H1 (cell line): ENCODE results near the gene MYO7B. TPM values are rescaled to one million over a fixed set of nuclear protein-coding genes. Genes with fewer than 3 reads are reported as not detected.
A peak's percentile ranks its signal among the peaks of the same experiment; 100 is the strongest.

Experiments
- CTCF ChIA-PET: fragments of 300-600 bp; sonication (Branson Sonifier 250); formaldehyde crosslinking; loops from one replicate; lab custom pipeline; 2021; ENCODE audit not compliant: partially characterized antibody; lab: Charles Lee
- POLR2A ChIA-PET: fragments of 300-600 bp; sonication (Branson Sonifier 250); formaldehyde crosslinking; loops from one replicate; lab custom pipeline; 2021; ENCODE audit warnings: inconsistent platforms; ENCODE audit not compliant: partially characterized antibody; lab: Charles Lee
- DNase-seq, 2 experiments: peaks; one replicate each; pipeline versions ENCODE4 v3.0.0 to v3.0.0-alpha.2; 2010 to 2022; ENCODE audit warnings: low spot score in 2 of 2, low read depth in 1 of 2, mixed read lengths in 1 of 2
- FAIRE-seq: peaks from 2 replicates; lab custom pipeline; 2011; peaks lifted over from hg19 to GRCh38; lab: Jason Lieb, UNC
- H2AFZ ChIP-seq: 2 replicates; pipeline ENCODE4 v1.8.1; 2012; ENCODE audit warnings: low read length, inconsistent platforms
- H2AK5ac ChIP-seq: 2 replicates; pipeline ENCODE4 v1.6.1; 2013; ENCODE audit warnings: low read depth, low read length
- H2BK120ac ChIP-seq: replicated peaks from 2 replicates; pipeline ENCODE3; 2013; ENCODE audit warnings: low read depth, low read length, inconsistent platforms
- H2BK12ac ChIP-seq: 2 replicates; pipeline ENCODE4 v1.6.1; 2013; ENCODE audit warnings: low read depth, low read length
- H2BK15ac ChIP-seq: 2 replicates; pipeline ENCODE4 v1.6.1; 2013; ENCODE audit warnings: low read length
- H2BK20ac ChIP-seq: 2 replicates; pipeline ENCODE4 v1.6.1; 2013; ENCODE audit warnings: low read length
- H2BK5ac ChIP-seq: 2 replicates; pipeline ENCODE4 v1.6.1; 2013; ENCODE audit warnings: low read depth, low read length
- H3K14ac ChIP-seq: 2 replicates; pipeline ENCODE4 v1.6.1; 2013; ENCODE audit warnings: inconsistent platforms; ENCODE audit not compliant: insufficient read length
- H3K18ac ChIP-seq: 2 replicates; pipeline ENCODE4 v1.6.1; 2013; ENCODE audit warnings: low read length; ENCODE audit errors: extremely low read depth
- H3K23ac ChIP-seq: 2 replicates; pipeline ENCODE4 v1.6.1; 2013; ENCODE audit warnings: inconsistent platforms; ENCODE audit not compliant: insufficient read length
- H3K23me2 ChIP-seq: 2 replicates; pipeline ENCODE4 v1.6.1; 2013; ENCODE audit warnings: low read depth, low read length
- H3K27ac ChIP-seq: 2 replicates; pipeline ENCODE4 v1.6.1; 2011; ENCODE audit warnings: low read depth, low read length, inconsistent platforms
- H3K27me3 ChIP-seq, 4 experiments: replicated peaks in 1 of 4; 1 replicate in 1 of 4; 2 replicates in 3 of 4; pipeline versions ENCODE4 v1.6.1 to v1.8.1; 2011 to 2013; ENCODE audit warnings: low read length in 3 of 4, mild to moderate bottlenecking in 3 of 4, inconsistent platforms in 2 of 4, mixed read lengths in 2 of 4, moderate library complexity in 1 of 4; ENCODE audit not compliant: control insufficient read depth in 3 of 4, insufficient read depth in 3 of 4; ENCODE audit errors: extremely low read depth in 1 of 4
- H3K36me3 ChIP-seq, 4 experiments: 2 replicates each; pipeline versions ENCODE4 v1.6.1 to v1.8.1; 2011 to 2013; ENCODE audit warnings: mild to moderate bottlenecking in 4 of 4, low read length in 3 of 4, moderate library complexity in 2 of 4, control low read depth in 1 of 4, inconsistent platforms in 1 of 4; ENCODE audit not compliant: insufficient read depth in 4 of 4, control insufficient read depth in 2 of 4
- H3K4ac ChIP-seq: replicated peaks from 2 replicates; pipeline ENCODE3; 2013; ENCODE audit warnings: low read length, low read depth, mixed read lengths, inconsistent platforms; ENCODE audit not compliant: insufficient read length
- H3K4me1 ChIP-seq, 4 experiments: replicated peaks in 1 of 4; 1 replicate in 1 of 4; 2 replicates in 3 of 4; pipeline versions ENCODE4 v1.6.1 to v1.8.1; 2011 to 2013; ENCODE audit warnings: low read length in 3 of 4, inconsistent platforms in 2 of 4, mixed read lengths in 1 of 4; ENCODE audit not compliant: insufficient read depth in 4 of 4, control insufficient read depth in 3 of 4
- H3K4me2 ChIP-seq, 2 experiments: 2 replicates each; pipeline versions ENCODE4 v1.6.1 to v1.8.1; 2011 to 2013; ENCODE audit warnings: low read depth in 2 of 2, low read length in 2 of 2, control low read depth in 1 of 2, inconsistent platforms in 1 of 2, mild to moderate bottlenecking in 1 of 2; ENCODE audit not compliant: insufficient read depth in 1 of 2
- H3K4me3 ChIP-seq, 4 experiments: fragments of 200-600, 300-600 bp in 1 of 4; sonication (generic), shearing (Covaris generic), sonication (Bioruptor Twin) in 1 of 4; 2 replicates each; pipeline versions ENCODE4 v1.5.1 to v1.8.1; 2011 to 2016; ENCODE audit warnings: low read length in 4 of 4, low read depth in 3 of 4, control low read depth in 2 of 4, inconsistent platforms in 2 of 4, mild to moderate bottlenecking in 2 of 4, mixed read lengths in 1 of 4, moderate library complexity in 1 of 4; ENCODE audit not compliant: insufficient read depth in 2 of 4; ENCODE audit errors: extremely low read depth in 1 of 4
- H3K56ac ChIP-seq: replicated peaks from 2 replicates; pipeline ENCODE3; 2013; ENCODE audit warnings: low read depth, mild to moderate bottlenecking, mixed read lengths, low read length, inconsistent platforms; ENCODE audit not compliant: insufficient read length
- H3K79me1 ChIP-seq: 2 replicates; pipeline ENCODE4 v1.6.1; 2013; ENCODE audit warnings: low read depth, low read length, control low read depth
- H3K79me2 ChIP-seq, 2 experiments: 2 replicates each; pipeline versions ENCODE4 v1.6.1 to v1.8.1; 2012 to 2013; ENCODE audit warnings: low read length in 2 of 2, mild to moderate bottlenecking in 2 of 2, inconsistent platforms in 1 of 2; ENCODE audit not compliant: insufficient read depth in 2 of 2, control insufficient read depth in 1 of 2
- H3K9ac ChIP-seq, 4 experiments: replicated peaks in 1 of 4; 1 replicate in 1 of 4; 2 replicates in 3 of 4; pipeline versions ENCODE4 v1.6.1 to v1.8.1; 2011 to 2013; ENCODE audit warnings: low read depth in 3 of 4, low read length in 3 of 4, control low read depth in 2 of 4, mild to moderate bottlenecking in 2 of 4, moderate library complexity in 2 of 4, inconsistent platforms in 1 of 4; ENCODE audit errors: extremely low read depth in 1 of 4
- H3K9me3 ChIP-seq, 2 experiments: 2 replicates each; pipeline versions ENCODE4 v1.6.1 to v1.8.1; 2012 to 2013; ENCODE audit warnings: mild to moderate bottlenecking in 2 of 2, moderate library complexity in 2 of 2, control low read depth in 1 of 2, inconsistent platforms in 1 of 2, low read depth in 1 of 2, low read length in 1 of 2, mixed read lengths in 1 of 2; ENCODE audit not compliant: insufficient read depth in 2 of 2
- H4K20me1 ChIP-seq, 2 experiments: replicated peaks in 1 of 2; 2 replicates each; pipeline versions ENCODE3 to v1.8.1; 2011 to 2013; ENCODE audit warnings: inconsistent platforms in 2 of 2, low read length in 2 of 2, mild to moderate bottlenecking in 1 of 2; ENCODE audit not compliant: insufficient read depth in 2 of 2, control insufficient read depth in 1 of 2
- H4K5ac ChIP-seq: 2 replicates; pipeline ENCODE4 v1.6.1; 2013; ENCODE audit warnings: low read length, low read depth, mixed read lengths, inconsistent platforms; ENCODE audit not compliant: insufficient read length
- H4K8ac ChIP-seq: 2 replicates; pipeline ENCODE4 v1.8.0; 2013; ENCODE audit warnings: mild to moderate bottlenecking, moderate library complexity, low read length, inconsistent platforms; ENCODE audit not compliant: insufficient read depth; ENCODE audit errors: extremely low read depth
- H4K91ac ChIP-seq: replicated peaks from 2 replicates; pipeline ENCODE3; 2013; ENCODE audit warnings: low read length, mixed read lengths, inconsistent platforms; ENCODE audit not compliant: insufficient read length
- GABPA ChIP-seq: IDR thresholded peaks from 2 replicates; pipeline ENCODE4 v1.6.1; 2011; ENCODE audit warnings: mild to moderate bottlenecking, low read length, moderate library complexity, borderline replicate concordance; ENCODE audit not compliant: insufficient read depth
- GTF2F1 ChIP-seq: IDR thresholded peaks from 2 replicates; pipeline ENCODE4 v1.6.1; 2012; ENCODE audit warnings: low read depth, low read length, improper control_type of control experiment, borderline replicate concordance
- HDAC2 ChIP-seq, 2 experiments: fragments of 300-600 bp in 1 of 2; sonication (generic) in 1 of 2; IDR thresholded peaks; 2 replicates each; pipeline ENCODE4 v1.6.1; 2011 to 2012; ENCODE audit warnings: low read depth in 2 of 2, low read length in 2 of 2, mild to moderate bottlenecking in 2 of 2, moderate library complexity in 2 of 2, borderline replicate concordance in 1 of 2, inconsistent platforms in 1 of 2
- JUND ChIP-seq: IDR thresholded peaks from 2 replicates; pipeline ENCODE4 v1.6.1; 2011; ENCODE audit warnings: mild to moderate bottlenecking, improper control_type of control experiment, low read length
- SRF ChIP-seq: IDR thresholded peaks from 2 replicates; pipeline ENCODE4 v1.6.1; 2011; ENCODE audit warnings: mild to moderate bottlenecking, low read depth, low read length, moderate library complexity
- TCF12 ChIP-seq: IDR thresholded peaks from 2 replicates; pipeline ENCODE4 v1.6.1; 2011; ENCODE audit warnings: low read depth, mild to moderate bottlenecking, low read length
- WGBS, 2 experiments: shearing (Covaris generic) in 1 of 2; methylation state at CpG; one replicate each; pipeline versions ENCODE4 v1.1.6 to v1.1.7; 2013 to 2015; ENCODE audit warnings: low lambda C conversion rate in 2 of 2, mixed read lengths in 2 of 2, inconsistent platforms in 1 of 2, low coverage in 1 of 2, missing lambda C conversion rate in 1 of 2; ENCODE audit not compliant: insufficient replicate concordance in 2 of 2, insufficient coverage in 1 of 2, insufficient read length in 1 of 2; ENCODE audit errors: extremely low coverage in 1 of 2, missing lambda C conversion rate in 1 of 2; 5-methylcytosine and 5-hydroxymethylcytosine counted together
- polyA plus RNA-seq, 7 experiments: library from polyadenylated mRNA; depleted of rRNA in 3 of 7; stranded (reverse) in 5 of 7; unstranded in 2 of 7; fragments of >200 nt in 5 of 7; fragments of 200-250 nt in 2 of 7; gene quantifications; 1 replicate in 5 of 7; 2 replicates in 1 of 7; 4 replicates in 1 of 7; pipeline versions ENCODE4 v1.2.1 to v1.2.3, GENCODE V29; 2011 to 2013; ENCODE audit warnings: missing spikeins in 2 of 7, mixed read lengths in 2 of 7
- total RNA-seq: library from RNA; stranded (reverse); fragmentation: NEBNext Ultra II Directional; extraction: Animal tissue kit (Norgen Biotek cat#: 25700); gene quantifications from 2 replicates; pipeline ENCODE4 v1.2.1, GENCODE V29; 2021
- TF ChIP-seq, protein P1 (sequence below), 3 experiments: IDR thresholded peaks; 1 replicate in 2 of 3; 2 replicates in 1 of 3; pipeline versions ENCODE4 v1.5.1 to v1.6.1; 2011; ENCODE audit warnings: low read length in 3 of 3, mild to moderate bottlenecking in 3 of 3, inconsistent platforms in 2 of 3, low read depth in 1 of 3, moderate library complexity in 1 of 3; ENCODE audit not compliant: insufficient read depth in 1 of 3; ENCODE audit errors: control extremely low read depth in 1 of 3
- TF ChIP-seq, protein P2 (sequence below): IDR thresholded peaks from 2 replicates; pipeline ENCODE4 v1.6.1; 2012; ENCODE audit warnings: inconsistent platforms

The MYO7B gene
- total and polyA plus RNA-seq, 2 of the 8 experiments (the other 6 are each of a cell fraction or from before 2014, with no cell fraction given), result not detected

DNA sequence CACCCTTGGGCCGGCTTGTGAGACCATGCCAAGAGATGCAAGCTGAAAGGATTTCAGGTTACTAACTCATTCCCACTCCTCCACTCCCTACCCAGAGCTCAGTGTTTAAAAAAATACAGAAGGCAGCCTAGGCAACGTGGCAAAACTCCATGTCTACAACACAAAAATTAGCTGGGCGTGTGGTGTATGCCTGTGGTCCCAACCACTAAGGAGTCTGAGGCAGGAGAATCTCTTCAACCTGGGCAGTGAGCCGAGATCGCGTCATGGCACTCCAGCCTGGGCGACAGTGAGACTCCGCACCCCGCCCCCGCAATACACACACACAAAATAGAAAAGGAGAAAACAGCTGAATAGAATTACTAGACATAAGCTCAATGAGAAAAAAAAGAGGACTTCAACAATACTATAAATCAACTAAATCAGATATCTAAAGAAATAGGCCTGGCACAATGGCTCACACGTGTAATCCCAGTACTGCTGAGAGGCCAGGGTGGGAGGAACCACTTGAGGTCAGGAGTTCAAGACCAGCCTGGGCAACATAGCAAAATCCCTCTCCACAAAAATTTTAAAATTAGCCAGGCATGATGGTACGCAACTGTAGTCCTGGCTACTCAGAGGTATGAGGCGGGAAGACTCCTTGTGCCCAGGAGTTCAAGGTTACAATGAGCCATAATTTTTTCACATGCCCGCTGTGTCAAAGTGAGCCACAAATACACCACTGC is 19.3 kb upstream of the MYO7B start:
- WGBS, 2 experiments, result 92% methylated on average over 14 of the region's 14 CpGs; no CpG with 5 or more reads in 1 of the 2 experiments
- no peak overlapping the region for H4K8ac ChIP-seq
- TF ChIP-seq TCF12 (no peak), JUND (no peak), HDAC2 (IDR thresholded peaks at IDR 0.05; ENCODE audit: borderline replicate concordance in 1 of 2, low read depth in 2 of 2, low read length in 2 of 2) (no peak), GTF2F1 (no peak), SRF (no peak), GABPA (no peak)
- TF ChIP-seq, protein P1, sequence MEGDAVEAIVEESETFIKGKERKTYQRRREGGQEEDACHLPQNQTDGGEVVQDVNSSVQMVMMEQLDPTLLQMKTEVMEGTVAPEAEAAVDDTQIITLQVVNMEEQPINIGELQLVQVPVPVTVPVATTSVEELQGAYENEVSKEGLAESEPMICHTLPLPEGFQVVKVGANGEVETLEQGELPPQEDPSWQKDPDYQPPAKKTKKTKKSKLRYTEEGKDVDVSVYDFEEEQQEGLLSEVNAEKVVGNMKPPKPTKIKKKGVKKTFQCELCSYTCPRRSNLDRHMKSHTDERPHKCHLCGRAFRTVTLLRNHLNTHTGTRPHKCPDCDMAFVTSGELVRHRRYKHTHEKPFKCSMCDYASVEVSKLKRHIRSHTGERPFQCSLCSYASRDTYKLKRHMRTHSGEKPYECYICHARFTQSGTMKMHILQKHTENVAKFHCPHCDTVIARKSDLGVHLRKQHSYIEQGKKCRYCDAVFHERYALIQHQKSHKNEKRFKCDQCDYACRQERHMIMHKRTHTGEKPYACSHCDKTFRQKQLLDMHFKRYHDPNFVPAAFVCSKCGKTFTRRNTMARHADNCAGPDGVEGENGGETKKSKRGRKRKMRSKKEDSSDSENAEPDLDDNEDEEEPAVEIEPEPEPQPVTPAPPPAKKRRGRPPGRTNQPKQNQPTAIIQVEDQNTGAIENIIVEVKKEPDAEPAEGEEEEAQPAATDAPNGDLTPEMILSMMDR (IDR thresholded peaks at IDR 0.05; ENCODE audit: control extremely low read depth in 1 of 3, insufficient read depth in 1 of 3, low read depth in 1 of 3, low read length in 3 of 3), result no peak
- TF ChIP-seq, protein P2, sequence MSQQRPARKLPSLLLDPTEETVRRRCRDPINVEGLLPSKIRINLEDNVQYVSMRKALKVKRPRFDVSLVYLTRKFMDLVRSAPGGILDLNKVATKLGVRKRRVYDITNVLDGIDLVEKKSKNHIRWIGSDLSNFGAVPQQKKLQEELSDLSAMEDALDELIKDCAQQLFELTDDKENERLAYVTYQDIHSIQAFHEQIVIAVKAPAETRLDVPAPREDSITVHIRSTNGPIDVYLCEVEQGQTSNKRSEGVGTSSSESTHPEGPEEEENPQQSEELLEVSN, result no peak

More for the DNA sequence above, 19.3 kb upstream of the MYO7B start:
- Histone ChIP-seq H2BK20ac (no peak overlapping the region), H2BK12ac (no peak overlapping the region), H2BK15ac (no peak overlapping the region), H2AK5ac (no peak overlapping the region), H3K27me3 (no peaks in the 10 kb centered on the region), H3K36me3 (peaks cover 0 to 22% (median 7%) of the 10 kb centered on the region in 4 experiments; a peak in 4 of 8 replicates), H3K56ac (no peak overlapping the region), H3K18ac (no peak overlapping the region), H3K4me2 (peak overlapping the region in 1 of 2 experiments; percentile 4; a peak in 1 of 4 replicates), H2AFZ (no peak overlapping the region), H3K9me3 (no peaks in the 10 kb centered on the region), H4K5ac (no peak overlapping the region), H3K23me2 (no peaks in the 10 kb centered on the region), H4K91ac (no peak overlapping the region), H3K4ac (no peak overlapping the region), H3K79me2 (peaks cover 24 to 99% of the 10 kb centered on the region in 2 experiments), H3K79me1 (peaks cover 3% of the 10 kb centered on the region; the same call in 1 of the 2 replicates), H3K4me3 (no peak overlapping the region), H2BK5ac (no peak overlapping the region), H4K20me1 (peaks cover 31 to 34% of the 10 kb centered on the region in 2 experiments), H2BK120ac (no peak overlapping the region), H3K14ac (no peak overlapping the region), H3K23ac (no peak overlapping the region), H3K27ac (no peak overlapping the region), H3K9ac (no peak overlapping the region), H3K4me1 (peaks cover 7 to 12% (median 8%) of the 10 kb centered on the region in 4 experiments; a peak in 6 of 7 replicates)
- ChIA-PET CTCF (interaction anchor here (0.8 to 1.6 kb wide), 4 partner anchors 9 to 134 kb away, joined by 3 to 5 read pairs (median 4); no protein-coding TSS in a partner anchor), POLR2A (interaction anchor here (0.6 to 6.9 kb wide), 4 partner anchors 11 to 24 kb away, joined by 3 to 48 read pairs (median 4); partner anchors contain the start of gene IWS1)
- DNase-seq (no peak), FAIRE-seq (no peak)
